Activated naive CD4-positive, alpha-beta T cell treated with anti-CD3 and anti-CD28 coated beads, Interleukin-2, amount 10 ng/mL, durations not matched to agents 7 days and 5 days (primary cell): ENCODE measurements around the gene STX8.

Experiments
- CTCF ChIA-PET: fragments of 350-600 bp; sonication (Branson Sonifier 250); formaldehyde crosslinking; loops from one replicate; lab custom pipeline; 2021; ENCODE audit warnings: antibody characterized with exemption; lab: Charles Lee
- DNase-seq: peaks from one replicate; pipeline ENCODE4 v3.0.0-alpha.2; 2020
- H3K27ac Mint-ChIP-seq: one replicate; pipeline ENCODE4 v1.8.0; 2021; ENCODE audit warnings: mild to moderate bottlenecking, moderate library complexity, mixed read lengths
- H3K27me3 Mint-ChIP-seq: one replicate; pipeline ENCODE4 v1.8.0; 2021; ENCODE audit warnings: mild to moderate bottlenecking, mixed read lengths
- H3K36me3 Mint-ChIP-seq: one replicate; pipeline ENCODE4 v1.8.0; 2021; ENCODE audit warnings: mixed read lengths
- H3K4me1 Mint-ChIP-seq: one replicate; pipeline ENCODE4 v1.8.0; 2021; ENCODE audit warnings: mixed read lengths
- H3K4me3 Mint-ChIP-seq: one replicate; pipeline ENCODE4 v1.8.0; 2021; ENCODE audit warnings: mild to moderate bottlenecking, moderate library complexity, mixed read lengths
- H3K9me3 Mint-ChIP-seq: one replicate; pipeline ENCODE4 v1.8.0; 2021; ENCODE audit warnings: mixed read lengths

STX8 gene

DNA sequence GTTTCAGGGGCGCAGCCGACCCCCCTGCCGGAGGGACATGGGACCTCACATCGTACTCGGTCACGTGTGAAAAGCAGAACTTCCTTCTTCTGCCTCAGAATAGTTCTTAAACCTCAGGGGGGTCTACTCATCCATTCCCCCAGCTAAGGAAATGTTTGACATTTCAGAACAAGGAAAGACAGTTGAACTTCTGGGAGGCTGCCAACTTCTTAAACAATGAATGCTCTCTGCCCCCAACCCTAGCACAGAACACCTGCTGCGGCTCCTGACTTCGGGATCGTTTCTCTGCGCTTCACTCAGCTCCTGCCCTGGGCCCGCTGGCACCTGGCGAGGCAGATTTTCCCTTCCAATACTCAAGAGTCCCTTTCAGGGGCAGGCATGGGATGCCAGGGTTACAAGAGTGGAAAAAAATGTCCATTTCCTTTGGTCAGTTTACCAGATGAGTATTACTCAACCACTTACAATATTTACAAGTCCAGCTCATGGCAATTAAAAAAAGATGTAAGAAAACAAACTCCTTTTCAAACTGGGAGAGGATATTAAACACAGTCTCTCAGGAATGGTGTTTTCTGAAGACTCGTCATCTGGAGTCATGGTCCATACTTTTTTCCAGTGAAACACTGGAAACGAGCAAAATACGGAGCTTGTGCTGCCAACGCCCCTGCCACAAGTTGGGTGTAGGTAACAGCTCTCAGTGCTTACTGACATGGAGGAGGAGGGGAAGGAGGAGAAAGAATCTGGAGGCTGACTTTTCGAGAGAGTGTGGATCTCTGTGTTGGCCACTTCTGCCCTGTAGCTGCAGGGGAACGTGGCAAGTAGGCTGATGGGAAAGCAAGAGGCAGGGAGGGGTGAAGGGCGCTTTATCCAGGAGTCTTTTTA lies 318.6 kb downstream of the STX8 start:
- Mint-ChIP-seq H3K27me3 (no peaks in the 10 kb centered on the region), H3K36me3 (peaks cover 2% of the 10 kb centered on the region), H3K27ac (no peak overlapping the region), H3K4me1 (peaks cover 12% of the 10 kb centered on the region), H3K9me3 (no peaks in the 10 kb centered on the region), H3K4me3 (no peak overlapping the region)
- no peak for DNase-seq
- CTCF ChIA-PET: no interaction called here

- Mint-ChIP-seq H3K4me1 (peaks cover 15% of the 10 kb centered on the region), H3K27me3 (no peaks in the 10 kb centered on the region), H3K36me3 (peaks cover 2% of the 10 kb centered on the region), H3K27ac (no peak overlapping the region), H3K9me3 (no peaks in the 10 kb centered on the region), H3K4me3 (no peak overlapping the region)
- no peak for DNase-seq
- CTCF ChIA-PET: no interaction called here
These were observed 319.3 kb downstream of the STX8 start for GRCh38 chr17:9256361-9256750.

DNA sequence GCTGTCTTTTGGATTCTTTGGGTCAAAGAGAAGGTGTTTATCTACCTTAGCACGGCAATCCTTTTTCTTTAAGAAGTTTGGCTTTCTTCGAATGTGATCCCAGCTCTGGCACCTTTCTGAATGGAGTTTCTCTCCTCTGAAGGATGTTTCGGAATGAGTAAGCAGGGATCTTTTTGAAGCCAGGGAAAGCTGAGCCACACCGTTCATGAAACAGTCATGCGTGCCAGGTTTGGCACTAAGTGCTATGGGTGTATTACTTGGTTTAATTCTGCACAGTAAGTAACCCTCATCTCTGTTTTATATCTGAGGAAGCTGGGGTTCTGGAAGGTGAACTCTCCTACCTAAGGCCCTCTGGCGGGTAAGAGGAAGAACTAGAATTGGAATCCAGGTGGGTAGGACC lies 319.8 kb downstream of the STX8 start:
- Mint-ChIP-seq H3K9me3 (no peaks in the 10 kb centered on the region), H3K36me3 (peaks cover 2% of the 10 kb centered on the region), H3K4me3 (no peak overlapping the region), H3K27me3 (no peaks in the 10 kb centered on the region), H3K4me1 (peaks cover 19% of the 10 kb centered on the region), H3K27ac (no peak overlapping the region)
- no peak for DNase-seq
- CTCF ChIA-PET: no interaction called here

- no peak for DNase-seq
- Mint-ChIP-seq H3K27me3 (no peaks in the 10 kb centered on the region), H3K4me3 (no peak overlapping the region), H3K4me1 (peaks cover 19% of the 10 kb centered on the region), H3K9me3 (no peaks in the 10 kb centered on the region), H3K36me3 (peaks cover 2% of the 10 kb centered on the region), H3K27ac (no peak overlapping the region)
- CTCF ChIA-PET: interaction anchor here (0.6 kb wide), 1 partner anchor 180 kb away, joined by 3 read pairs; no protein-coding TSS in a partner anchor
These were observed 320.8 kb downstream of the STX8 start for GRCh38 chr17:9254841-9255240.

GRCh38 chr17:9253308-9253707 lies 322.3 kb downstream of the STX8 start:
- H3K4me3 Mint-ChIP-seq: no peak overlapping the region

DNA sequence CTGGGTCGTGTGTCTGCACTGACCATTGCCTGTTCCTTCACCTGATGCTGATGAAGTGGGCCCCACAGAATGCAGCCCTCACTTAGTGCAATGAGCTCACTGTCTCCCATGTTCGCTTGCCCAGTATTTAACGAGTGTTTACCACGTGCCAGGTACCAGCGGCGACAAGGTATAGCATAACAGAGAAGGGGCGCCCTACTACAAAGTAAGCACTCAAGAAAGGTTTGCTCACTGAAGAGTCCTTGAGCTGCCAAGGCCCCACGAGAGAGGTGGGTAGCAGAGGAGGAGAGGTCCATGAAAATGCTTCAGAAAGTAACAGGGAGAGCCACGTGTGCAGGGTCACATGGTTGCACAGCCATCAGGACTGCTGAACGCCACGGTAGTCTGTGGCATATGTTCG lies 324.3 kb downstream of the STX8 start:
- Mint-ChIP-seq H3K36me3 (peaks cover 2% of the 10 kb centered on the region), H3K27me3 (no peaks in the 10 kb centered on the region), H3K4me1 (peaks cover 19% of the 10 kb centered on the region), H3K27ac (no peak overlapping the region), H3K4me3 (no peak overlapping the region), H3K9me3 (no peaks in the 10 kb centered on the region)
- DNase-seq: no peak
- CTCF ChIA-PET: no interaction called here

More at GRCh38 chr17:9253308-9253707, 322.3 kb downstream of the STX8 start:
- H3K27me3 Mint-ChIP-seq: no peaks in the 10 kb centered on the region
- CTCF ChIA-PET: interaction anchor here (1.2 kb wide), 1 partner anchor 20 kb away, joined by 3 read pairs; no protein-coding TSS in a partner anchor
- DNase-seq: no peak
- no peak overlapping the region for H3K27ac Mint-ChIP-seq
- H3K4me1 Mint-ChIP-seq: peaks cover 19% of the 10 kb centered on the region
- no peaks in the 10 kb centered on the region for H3K9me3 Mint-ChIP-seq
- peaks cover 2% of the 10 kb centered on the region for H3K36me3 Mint-ChIP-seq

- Mint-ChIP-seq H3K27me3 (no peaks in the 10 kb centered on the region), H3K36me3 (peaks cover 2% of the 10 kb centered on the region), H3K4me3 (no peak overlapping the region), H3K9me3 (no peaks in the 10 kb centered on the region), H3K27ac (no peak overlapping the region), H3K4me1 (peaks cover 19% of the 10 kb centered on the region)
- DNase-seq: no peak
- CTCF ChIA-PET: no interaction called here
These were observed 326.2 kb downstream of the STX8 start for GRCh38 chr17:9249245-9249953.

- no peaks in the 10 kb centered on the region for H3K36me3 Mint-ChIP-seq
- H3K27ac Mint-ChIP-seq: no peak overlapping the region
- H3K4me3 Mint-ChIP-seq: no peak overlapping the region
- peaks cover 9% of the 10 kb centered on the region for H3K4me1 Mint-ChIP-seq
- no peaks in the 10 kb centered on the region for H3K27me3 Mint-ChIP-seq
- DNase-seq: no peak
- CTCF ChIA-PET: no interaction called here
- no peaks in the 10 kb centered on the region for H3K9me3 Mint-ChIP-seq
These were observed 328.1 kb downstream of the STX8 start for GRCh38 chr17:9247401-9247938.

DNA sequence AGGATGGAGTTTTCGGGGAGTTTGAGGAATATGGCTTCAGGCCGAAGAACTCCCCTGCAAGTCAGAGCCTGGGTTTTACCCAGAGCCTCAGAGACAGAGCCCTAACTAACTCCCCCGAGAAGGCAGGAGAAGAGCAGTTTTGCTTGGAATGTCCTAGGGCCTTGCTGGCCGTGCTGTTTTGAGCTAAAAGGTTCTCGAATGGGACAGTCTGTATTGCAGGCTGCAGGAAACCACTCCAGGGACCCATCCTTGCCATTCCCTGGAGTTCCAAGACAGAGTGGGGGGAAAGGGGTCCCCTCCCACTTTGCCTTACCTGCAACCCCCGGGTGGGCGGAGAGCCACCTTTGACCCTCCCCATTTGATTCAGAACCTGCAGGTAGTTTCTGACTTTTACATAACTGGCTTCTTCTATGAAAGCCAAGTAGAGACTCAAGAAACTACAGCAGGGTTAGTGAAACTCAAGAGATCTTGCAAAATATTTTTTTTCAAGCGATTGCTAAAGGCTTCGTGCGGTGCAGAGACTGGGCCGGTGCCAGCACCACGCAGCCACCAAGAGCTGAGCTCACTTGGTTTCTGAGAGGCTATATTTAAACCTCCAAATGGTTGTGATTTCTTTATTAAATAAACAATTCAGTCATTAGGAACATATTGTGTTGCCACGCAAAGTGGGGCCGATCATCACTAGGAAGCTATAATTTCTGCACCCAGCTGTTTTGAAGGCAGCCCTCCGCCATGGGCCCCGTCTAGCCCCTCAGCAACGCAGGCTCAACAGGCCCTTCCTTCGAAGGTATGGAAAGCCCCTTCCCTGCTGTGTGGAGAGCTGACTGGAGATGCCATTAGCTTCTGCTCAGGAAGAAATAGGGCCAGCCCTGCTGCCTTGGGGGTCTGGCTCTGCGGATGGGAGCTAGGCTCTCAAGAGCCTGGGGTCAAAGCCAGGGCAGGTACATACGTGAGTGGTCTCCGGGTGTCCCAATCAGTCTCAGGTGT lies 331.3 kb downstream of the STX8 start:
- DNase-seq: no peak
- H3K27ac Mint-ChIP-seq: no peak overlapping the region
- peaks cover 4% of the 10 kb centered on the region for H3K4me1 Mint-ChIP-seq

DNA sequence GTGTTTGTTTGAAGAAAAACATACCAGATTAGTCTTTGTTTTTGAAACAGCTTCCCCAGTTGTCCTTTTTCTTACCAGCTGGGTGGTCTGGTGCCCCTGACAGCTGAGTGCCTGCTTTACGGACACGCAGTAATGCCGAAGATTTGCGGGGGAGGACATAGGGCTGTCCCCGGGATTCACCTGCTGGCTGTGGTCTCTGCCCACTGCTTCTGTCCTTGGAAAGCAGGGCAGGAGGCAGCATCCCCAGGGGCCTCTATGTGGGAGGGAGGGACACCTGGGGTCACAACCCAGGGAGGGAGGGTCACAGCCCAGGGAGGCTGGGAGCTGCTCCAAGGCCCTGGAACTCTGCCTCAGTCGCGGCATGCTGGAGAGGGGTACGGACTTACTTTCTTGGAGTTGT lies 332.6 kb downstream of the STX8 start:
- Mint-ChIP-seq H3K27ac (no peak overlapping the region), H3K36me3 (no peaks in the 10 kb centered on the region), H3K9me3 (no peaks in the 10 kb centered on the region), H3K4me3 (no peak overlapping the region), H3K27me3 (peaks cover 22% of the 10 kb centered on the region), H3K4me1 (peaks cover 11% of the 10 kb centered on the region)
- DNase-seq: no peak
- CTCF ChIA-PET: no interaction called here

More for the DNA sequence above, 331.3 kb downstream of the STX8 start:
- Mint-ChIP-seq H3K4me3 (no peak overlapping the region), H3K27me3 (peaks cover 9% of the 10 kb centered on the region), H3K36me3 (no peaks in the 10 kb centered on the region), H3K9me3 (no peaks in the 10 kb centered on the region)
- CTCF ChIA-PET: no interaction called here

GRCh38 chr17:9242497-9242881 lies 333.1 kb downstream of the STX8 start:
- H3K9me3 Mint-ChIP-seq: no peaks in the 10 kb centered on the region
- H3K4me1 Mint-ChIP-seq: peaks cover 11% of the 10 kb centered on the region
- peaks cover 27% of the 10 kb centered on the region for H3K27me3 Mint-ChIP-seq
- H3K36me3 Mint-ChIP-seq: no peaks in the 10 kb centered on the region
- H3K4me3 Mint-ChIP-seq: no peak overlapping the region
- CTCF ChIA-PET: no interaction called here
- no peak overlapping the region for H3K27ac Mint-ChIP-seq
- DNase-seq: no peak

- Mint-ChIP-seq H3K36me3 (no peaks in the 10 kb centered on the region), H3K9me3 (no peaks in the 10 kb centered on the region), H3K27ac (peak overlapping the region; percentile 49), H3K4me1 (peaks cover 11% of the 10 kb centered on the region), H3K27me3 (peaks cover 30% of the 10 kb centered on the region), H3K4me3 (no peak overlapping the region)
- DNase-seq: no peak
- CTCF ChIA-PET: no interaction called here
These were observed 333.7 kb downstream of the STX8 start for GRCh38 chr17:9241774-9242496.

DNA sequence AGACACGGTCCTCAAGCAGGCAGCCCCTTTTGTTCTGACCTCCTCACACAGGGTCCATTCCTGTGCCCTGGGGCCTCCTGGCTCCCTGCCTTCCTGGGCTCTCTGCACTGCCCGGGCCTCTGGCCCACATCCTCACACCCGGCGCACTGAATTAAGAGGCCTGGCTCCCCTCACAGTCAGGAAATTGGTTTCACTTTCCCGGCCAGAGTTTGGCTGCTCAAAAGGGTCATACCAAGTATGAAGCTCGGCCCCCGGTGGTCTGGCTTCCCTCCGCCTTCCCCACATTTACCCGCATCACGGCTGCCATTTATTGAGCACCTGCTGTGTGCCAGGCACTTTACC lies 334.3 kb downstream of the STX8 start:
- Mint-ChIP-seq H3K27me3 (peaks cover 30% of the 10 kb centered on the region), H3K9me3 (no peaks in the 10 kb centered on the region), H3K4me3 (no peak overlapping the region)

More for the DNA sequence above, 334.3 kb downstream of the STX8 start:
- Mint-ChIP-seq H3K4me1 (peaks cover 11% of the 10 kb centered on the region), H3K36me3 (no peaks in the 10 kb centered on the region), H3K27ac (no peak overlapping the region)
- DNase-seq: no peak
- CTCF ChIA-PET: interaction anchor here (0.6 kb wide), 1 partner anchor 92 kb away, joined by 3 read pairs; no protein-coding TSS in a partner anchor
